ENCODE results near the gene PIF1.

The PIF1 gene

GRCh38 chr15:64865126-64865997 is 39.9 kb upstream of the PIF1 start:
- DNase-seq (ENCODE audit: low read depth, low spot score) = no peak
- POLR2A ChIA-PET = interaction anchor here (0.5 to 3.1 kb wide), 8 partner anchors 8 to 164 kb away, joined by 3 to 11 read pairs (median 4); partner anchors contain the start of gene PLEKHO2
- H3K4me3 ChIP-seq (ENCODE audit: low read depth, low read length) = no peak overlapping the region
- CTCF ChIA-PET = interaction anchor here (1.0 to 1.7 kb wide), 4 partner anchors 9 to 55 kb away, joined by 3 to 7 read pairs (median 4); no protein-coding TSS in a partner anchor
- TF ChIP-seq, protein P1, sequence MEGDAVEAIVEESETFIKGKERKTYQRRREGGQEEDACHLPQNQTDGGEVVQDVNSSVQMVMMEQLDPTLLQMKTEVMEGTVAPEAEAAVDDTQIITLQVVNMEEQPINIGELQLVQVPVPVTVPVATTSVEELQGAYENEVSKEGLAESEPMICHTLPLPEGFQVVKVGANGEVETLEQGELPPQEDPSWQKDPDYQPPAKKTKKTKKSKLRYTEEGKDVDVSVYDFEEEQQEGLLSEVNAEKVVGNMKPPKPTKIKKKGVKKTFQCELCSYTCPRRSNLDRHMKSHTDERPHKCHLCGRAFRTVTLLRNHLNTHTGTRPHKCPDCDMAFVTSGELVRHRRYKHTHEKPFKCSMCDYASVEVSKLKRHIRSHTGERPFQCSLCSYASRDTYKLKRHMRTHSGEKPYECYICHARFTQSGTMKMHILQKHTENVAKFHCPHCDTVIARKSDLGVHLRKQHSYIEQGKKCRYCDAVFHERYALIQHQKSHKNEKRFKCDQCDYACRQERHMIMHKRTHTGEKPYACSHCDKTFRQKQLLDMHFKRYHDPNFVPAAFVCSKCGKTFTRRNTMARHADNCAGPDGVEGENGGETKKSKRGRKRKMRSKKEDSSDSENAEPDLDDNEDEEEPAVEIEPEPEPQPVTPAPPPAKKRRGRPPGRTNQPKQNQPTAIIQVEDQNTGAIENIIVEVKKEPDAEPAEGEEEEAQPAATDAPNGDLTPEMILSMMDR (IDR thresholded peaks at IDR 0.05; ENCODE audit: insufficient read depth, low read length, missing control alignments) = no peak

DNA sequence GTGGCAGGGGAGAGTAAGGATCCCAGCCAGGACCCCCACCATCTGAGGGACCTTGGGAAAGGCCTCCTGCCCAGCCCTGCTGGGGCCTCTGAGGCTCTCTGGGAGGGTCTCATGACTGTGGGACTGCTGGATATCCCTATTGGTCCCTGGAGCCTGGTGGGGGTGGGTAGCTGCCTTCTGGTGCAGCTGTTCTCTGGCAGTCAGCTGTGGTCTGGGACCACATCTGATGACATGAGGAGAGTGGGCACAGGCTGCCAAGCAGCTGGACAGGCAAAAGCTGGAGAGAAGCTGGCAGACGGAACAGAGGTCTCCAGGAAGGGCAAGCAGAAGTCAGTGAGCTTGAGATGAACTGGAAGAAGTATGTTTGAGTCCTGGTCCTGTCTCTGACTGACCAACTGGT is 38.6 kb upstream of the PIF1 start:
- DNase-seq (ENCODE audit: low read depth, low spot score) = no peak
- H3K4me3 ChIP-seq (ENCODE audit: low read depth, low read length) = no peak overlapping the region
- ChIA-PET CTCF (interaction anchor here (0.7 to 1.2 kb wide), 4 partner anchors 10 to 41 kb away, joined by 3 read pairs; no protein-coding TSS in a partner anchor), POLR2A (interaction anchor here (1.5 to 3.1 kb wide), 2 partner anchors 9 to 13 kb away, joined by 4 to 11 read pairs; no protein-coding TSS in a partner anchor)
- TF ChIP-seq, protein P1 (IDR thresholded peaks at IDR 0.05; ENCODE audit: insufficient read depth, low read length, missing control alignments) = no peak

- TF ChIP-seq, protein P1 (IDR thresholded peaks at IDR 0.05; ENCODE audit: insufficient read depth, low read length, missing control alignments) = no peak
- ChIA-PET POLR2A (no interaction called here), CTCF (interaction anchor here (1.2 kb wide), 1 partner anchor 11 kb away, joined by 3 read pairs; no protein-coding TSS in a partner anchor)
- DNase-seq (ENCODE audit: low read depth, low spot score) = no peak
- H3K4me3 ChIP-seq (ENCODE audit: low read depth, low read length) = no peak overlapping the region
These were observed 37.0 kb upstream of the PIF1 start for GRCh38 chr15:64862408-64862807.

- no peak overlapping the region for H3K4me3 ChIP-seq (ENCODE audit: low read depth, low read length)
- POLR2A ChIA-PET = no interaction called here
- CTCF ChIA-PET = interaction anchor here (0.9 to 1.2 kb wide), 2 partner anchors 11 kb away, joined by 3 read pairs; no protein-coding TSS in a partner anchor
- no peak for DNase-seq (ENCODE audit: low read depth, low spot score)
- TF ChIP-seq, protein P1 (IDR thresholded peaks at IDR 0.05; ENCODE audit: insufficient read depth, low read length, missing control alignments) = no peak
These were observed 36.5 kb upstream of the PIF1 start for GRCh38 chr15:64861960-64862359.

DNA sequence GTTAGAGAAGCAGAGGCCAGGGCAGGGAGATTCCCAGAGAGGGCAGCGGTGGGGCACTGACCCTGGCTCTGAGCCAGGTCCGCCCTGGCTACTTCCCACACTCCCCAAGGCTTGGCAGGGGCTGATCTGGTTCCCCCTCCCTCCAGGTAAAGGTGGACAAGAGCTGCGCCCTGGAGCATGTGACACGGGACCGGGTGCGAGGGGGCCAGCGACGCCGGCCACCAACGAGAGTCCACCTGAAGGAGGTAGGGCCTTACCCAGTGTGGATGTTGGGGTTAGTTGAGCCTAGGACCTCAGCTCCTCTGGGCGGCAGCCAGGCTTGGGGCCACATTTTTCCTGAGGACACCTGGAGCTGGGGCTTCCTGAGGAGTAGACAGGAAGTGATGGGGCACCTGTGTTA is 35.9 kb upstream of the PIF1 start:
- ChIA-PET CTCF (interaction anchor here (0.9 kb wide), 1 partner anchor 10 kb away, joined by 3 read pairs; no protein-coding TSS in a partner anchor), POLR2A (no interaction called here)
- TF ChIP-seq, protein P1 (IDR thresholded peaks at IDR 0.05; ENCODE audit: insufficient read depth, low read length, missing control alignments) = no peak
- H3K4me3 ChIP-seq (ENCODE audit: low read depth, low read length) = no peak overlapping the region
- DNase-seq (ENCODE audit: low read depth, low spot score) = no peak

DNA sequence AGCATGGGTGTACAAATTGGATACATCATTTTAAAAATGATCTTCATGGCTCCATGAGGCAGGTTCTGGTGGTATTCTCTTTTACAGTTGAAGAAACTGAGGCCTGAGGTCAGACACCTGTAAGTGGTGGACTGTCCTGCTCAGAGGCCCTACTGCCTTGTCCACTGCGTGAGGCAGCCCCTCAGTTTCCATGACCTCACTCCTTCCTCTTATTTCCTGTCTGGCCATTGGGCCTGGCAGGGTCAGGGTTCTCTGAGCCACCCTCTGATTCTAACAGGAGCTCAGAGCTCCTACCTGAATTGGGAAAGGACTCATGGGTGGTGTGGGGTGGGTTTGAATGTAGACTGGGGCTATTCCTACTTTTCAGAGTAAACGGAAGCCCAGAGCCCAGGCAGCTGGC is 33.8 kb upstream of the PIF1 start:
- H3K4me3 ChIP-seq (ENCODE audit: low read depth, low read length) = no peak overlapping the region
- TF ChIP-seq, protein P1 (IDR thresholded peaks at IDR 0.05; ENCODE audit: insufficient read depth, low read length, missing control alignments) = no peak
- POLR2A ChIA-PET = no interaction called here
- DNase-seq (ENCODE audit: low read depth, low spot score) = no peak
- CTCF ChIA-PET = interaction anchor here (2.6 kb wide), 1 partner anchor 19 kb away, joined by 8 read pairs; no protein-coding TSS in a partner anchor

All from AG04449 (cell line).